Measurements from ENCODE around the gene ZMIZ1.

DNA sequence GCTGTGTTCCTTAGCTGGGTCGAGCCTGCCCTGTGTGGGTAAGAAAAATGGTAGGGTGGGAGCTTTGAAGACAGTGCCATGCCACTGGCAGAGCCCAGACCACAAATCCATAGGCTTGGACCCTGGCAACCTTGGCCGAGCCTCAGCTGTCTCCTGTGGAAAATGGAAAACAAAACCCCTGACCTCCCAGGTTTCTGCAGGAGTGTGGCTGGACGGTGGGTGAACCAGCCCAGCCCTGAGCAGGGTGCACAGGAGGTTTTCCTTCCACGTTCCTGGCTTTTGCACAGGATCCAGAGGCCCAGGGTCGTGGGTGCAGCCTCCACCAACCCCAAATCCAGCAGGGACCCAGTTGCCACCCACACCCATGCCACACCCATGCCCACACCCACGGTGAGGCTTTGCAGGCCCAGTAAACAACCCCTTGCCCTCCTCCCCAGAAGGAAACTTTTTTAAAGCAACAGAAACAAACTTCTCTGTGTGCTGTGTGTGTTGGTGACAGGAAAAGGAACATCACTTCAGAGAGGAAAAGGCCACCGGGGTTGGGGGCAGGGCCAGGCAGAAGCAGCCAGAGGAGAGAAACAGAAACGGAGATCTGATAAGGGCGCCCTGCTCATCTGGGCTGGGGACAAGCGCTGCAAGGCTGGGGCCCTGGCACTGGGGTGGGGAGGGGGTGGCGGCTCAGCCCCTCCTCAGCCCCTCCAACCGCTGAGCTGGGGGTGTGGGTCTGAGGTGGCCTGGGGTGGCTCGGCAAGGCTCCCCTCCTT lies 20.7 kb upstream of the ZMIZ1 start:
- TF ChIP-seq POLR2A (IDR thresholded peaks at IDR 0.05) (no peak), CTCF (IDR thresholded peaks at IDR 0.05) (no peak)
